ENCODE measurements around the gene SENP1. TPM values are rescaled to one million over a fixed set of nuclear protein-coding genes. Genes with fewer than 3 reads are reported as not detected.

SENP1 gene
- polyA plus RNA-seq, 2 of the 4 experiments (the other 2 are of a cell fraction) = 13.9 to 49.3 TPM

GRCh38 chr12:48025281-48025680, 80.6 kb downstream of the SENP1 start (continued):
- no peak for TF ChIP-seq RARB (CRISPR knock-in tag; IDR thresholded peaks at IDR 0.05)

- ChIA-PET CTCF (interaction anchor here (0.7 to 1.4 kb wide), 2 partner anchors 9 to 21 kb away, joined by 3 read pairs; no protein-coding TSS in a partner anchor), POLR2A (no interaction called here)
- no peak for TF ChIP-seq FOSL2 (IDR thresholded peaks at IDR 0.05)
- TF ChIP-seq FOSL2 (CRISPR knock-in tag; IDR thresholded peaks at IDR 0.05) = no peak
- TF ChIP-seq ZC3H11A (IDR thresholded peaks at IDR 0.05) = no peak
- no peak for TF ChIP-seq SREBF2 (IDR thresholded peaks at IDR 0.05)
- no peak for TF ChIP-seq JUNB (IDR thresholded peaks at IDR 0.05)
- TF ChIP-seq SMC3 (IDR thresholded peaks at IDR 0.05) = no peak
- TF ChIP-seq HDAC2 (IDR thresholded peaks at IDR 0.05) = no peak
- no peak for TF ChIP-seq KDM5A (IDR thresholded peaks at IDR 0.05)
- TF ChIP-seq ELK1 (IDR thresholded peaks at IDR 0.05; ENCODE audit: low read depth, low read length) = no peak
- no peak for TF ChIP-seq ZFP36 (IDR thresholded peaks at IDR 0.05; ENCODE audit: borderline replicate concordance, partially characterized antibody)
- TF ChIP-seq REST (IDR thresholded peaks at IDR 0.05) = no peak
- TF ChIP-seq MAX (IDR thresholded peaks at IDR 0.05) = no peak
- no peak for TF ChIP-seq FOSB (CRISPR knock-in tag; IDR thresholded peaks at IDR 0.05)
- no peak for TF ChIP-seq RNF2 (IDR thresholded peaks at IDR 0.05; ENCODE audit: borderline replicate concordance, low read depth)
- no peak for TF ChIP-seq ATOH8 (CRISPR knock-in tag; IDR thresholded peaks at IDR 0.05; ENCODE audit: low read depth)
- no peak for TF ChIP-seq USF2 (IDR thresholded peaks at IDR 0.05)
- no peak for TF ChIP-seq FOXS1 (CRISPR knock-in tag; IDR thresholded peaks at IDR 0.05)
- TF ChIP-seq CEBPB (IDR thresholded peaks at IDR 0.05) = no peak
- TF ChIP-seq HOXB13 (CRISPR knock-in tag; IDR thresholded peaks at IDR 0.05; ENCODE audit: low read depth) = no peak
- no peak for TF ChIP-seq HOXB5 (CRISPR knock-in tag; IDR thresholded peaks at IDR 0.05)
- Histone ChIP-seq H3K4me2 (no peak overlapping the region), H3K27ac (no peak overlapping the region), H3K9me3 (no peaks in the 10 kb centered on the region), H3K4me3 (no peak overlapping the region), H3K4me1 (no peaks in the 10 kb centered on the region)
- WGBS (ENCODE audit: missing lambda C conversion rate) = 76% methylated on average over 9 of the region's 9 CpGs
- no peak for FAIRE-seq
- DNase-seq (ENCODE audit: low read depth in 1 of 2, low spot score in 1 of 2) = no peak
- ATAC-seq = no peak
Observed at GRCh38 chr12:48024735-48025134, 81.1 kb downstream of the SENP1 start.

All from A549 (cell line).